NT2/D1 (cell line): ENCODE data around the gene SUCLG2.

ENCODE experiments used
- YY1 ChIP-seq: IDR thresholded peaks from 2 replicates; pipeline ENCODE4 v1.6.1; 2011; ENCODE audit not compliant: insufficient read length, insufficient read depth
- ZNF274 ChIP-seq: IDR thresholded peaks from 2 replicates; pipeline ENCODE4 v1.6.1; 2011; ENCODE audit warnings: mild to moderate bottlenecking, low read depth, low read length

DNA sequence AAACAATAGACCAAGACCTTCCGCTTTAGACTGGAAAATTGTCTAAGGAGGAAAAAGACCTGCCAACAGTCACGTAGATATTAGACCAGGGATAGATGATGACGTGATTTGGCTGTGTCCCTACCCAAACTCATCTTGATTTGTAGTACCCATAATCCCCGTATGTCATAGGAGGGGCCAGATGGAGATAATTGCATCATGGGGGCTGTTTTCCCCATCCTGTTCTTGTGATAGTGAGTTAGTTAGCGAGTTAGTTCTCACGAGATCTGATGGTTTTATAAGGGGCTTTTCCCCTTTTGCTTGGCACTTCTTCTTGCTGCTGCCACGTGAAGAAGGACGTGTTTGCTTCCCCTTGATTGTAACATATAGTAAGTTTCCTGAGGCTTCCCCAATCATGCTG lies 31.7 kb upstream of the SUCLG2 start:
- TF ChIP-seq ZNF274 (no peak), YY1 (no peak)
